ENCODE results near the gene SIPA1L3. TPM values are rescaled to one million over a fixed set of nuclear protein-coding genes. Genes with fewer than 3 reads are reported as not detected.

Gene SIPA1L3
- total RNA-seq, 2 donors from 2014 or later = 42.8 to 48.2 TPM

- H3K9me3 ChIP-seq (ENCODE audit: control insufficient read depth, low read length) = no peaks in the 10 kb centered on the region
- H3K4me1 ChIP-seq (ENCODE audit: control insufficient read depth, insufficient read depth, low read length) = no peaks in the 10 kb centered on the region
- 93 to 95% methylated on average over 6 to 13 of the region's 13 CpGs for WGBS, 2 experiments (ENCODE audit: insufficient coverage in 1 of 2, insufficient read length in 1 of 2)
- H3K9ac ChIP-seq (ENCODE audit: extremely low read depth, low read length, poor library complexity, severe bottlenecking) = no peak overlapping the region
- H3K36me3 Mint-ChIP-seq (ENCODE audit: low read depth) = peaks cover 28% of the 10 kb centered on the region
- no peaks in the 10 kb centered on the region for H3K27me3 ChIP-seq (ENCODE audit: control insufficient read depth, insufficient read depth, low read length, poor library complexity, severe bottlenecking)
- no peak for DNase-seq
- H3K4me1 Mint-ChIP-seq = no peaks in the 10 kb centered on the region
- H3K4me3 Mint-ChIP-seq = no peak overlapping the region
- no peak overlapping the region for H3K27ac Mint-ChIP-seq
- no peak overlapping the region for H3K27ac ChIP-seq (ENCODE audit: low read depth, low read length)
- no peaks in the 10 kb centered on the region for H3K27me3 Mint-ChIP-seq (ENCODE audit: insufficient read depth)
- no peak for TF ChIP-seq CTCF (conservative IDR thresholded peaks at IDR 0.05)
- H3K4me3 ChIP-seq (ENCODE audit: low read length) = no peak overlapping the region
- H3K36me3 ChIP-seq (ENCODE audit: control insufficient read depth, insufficient read depth, low read length) = peaks cover 9% of the 10 kb centered on the region
- no peaks in the 10 kb centered on the region for H3K9me3 Mint-ChIP-seq
These were observed 234.1 kb downstream of the SIPA1L3 start for GRCh38 chr19:38141108-38141507.

- Histone ChIP-seq H3K9me3 (ENCODE audit: control insufficient read depth, low read length) (no peaks in the 10 kb centered on the region), H3K27ac (ENCODE audit: low read depth, low read length) (no peak overlapping the region), H3K9ac (ENCODE audit: extremely low read depth, low read length, poor library complexity, severe bottlenecking) (no peak overlapping the region), H3K4me3 (ENCODE audit: low read length) (no peak overlapping the region), H3K4me1 (ENCODE audit: control insufficient read depth, insufficient read depth, low read length) (no peaks in the 10 kb centered on the region), H3K27me3 (ENCODE audit: control insufficient read depth, insufficient read depth, low read length, poor library complexity, severe bottlenecking) (no peaks in the 10 kb centered on the region), H3K36me3 (ENCODE audit: control insufficient read depth, insufficient read depth, low read length) (peaks cover 9% of the 10 kb centered on the region)
- Mint-ChIP-seq H3K9me3 (no peaks in the 10 kb centered on the region), H3K27ac (no peak overlapping the region), H3K36me3 (ENCODE audit: low read depth) (peaks cover 30% of the 10 kb centered on the region), H3K4me1 (no peaks in the 10 kb centered on the region), H3K27me3 (ENCODE audit: insufficient read depth) (no peaks in the 10 kb centered on the region), H3K4me3 (no peak overlapping the region)
- DNase-seq = peak; percentile 94
- peak; percentile 89 for TF ChIP-seq CTCF (conservative IDR thresholded peaks at IDR 0.05)
- WGBS, 2 experiments (ENCODE audit: insufficient coverage in 1 of 2, insufficient read length in 1 of 2) = 53 to 59% methylated on average over 9 to 17 of the region's 17 CpGs
These were observed 235.4 kb downstream of the SIPA1L3 start for GRCh38 chr19:38142176-38143035.

- Mint-ChIP-seq H3K4me1 (no peaks in the 10 kb centered on the region), H3K9me3 (no peaks in the 10 kb centered on the region), H3K27ac (no peak overlapping the region), H3K27me3 (ENCODE audit: insufficient read depth) (no peaks in the 10 kb centered on the region), H3K4me3 (no peak overlapping the region), H3K36me3 (ENCODE audit: low read depth) (peaks cover 25% of the 10 kb centered on the region)
- Histone ChIP-seq H3K27ac (ENCODE audit: low read depth, low read length) (no peak overlapping the region), H3K4me1 (ENCODE audit: control insufficient read depth, insufficient read depth, low read length) (no peaks in the 10 kb centered on the region), H3K9me3 (ENCODE audit: control insufficient read depth, low read length) (no peaks in the 10 kb centered on the region), H3K9ac (ENCODE audit: extremely low read depth, low read length, poor library complexity, severe bottlenecking) (no peak overlapping the region), H3K27me3 (ENCODE audit: control insufficient read depth, insufficient read depth, low read length, poor library complexity, severe bottlenecking) (no peaks in the 10 kb centered on the region), H3K36me3 (ENCODE audit: control insufficient read depth, insufficient read depth, low read length) (peaks cover 6% of the 10 kb centered on the region), H3K4me3 (ENCODE audit: low read length) (no peak overlapping the region)
- DNase-seq = no peak
- TF ChIP-seq CTCF (conservative IDR thresholded peaks at IDR 0.05) = peak; percentile 51
- 89 to 91% methylated on average over 5 of the region's 5 CpGs for WGBS, 2 experiments (ENCODE audit: insufficient coverage in 1 of 2, insufficient read length in 1 of 2)
These were observed 236.8 kb downstream of the SIPA1L3 start for GRCh38 chr19:38143847-38144246.
